Body of pancreas (tissue), 4 donors: ENCODE results near the gene WWOX.

Experiments used
- CTCF ChIP-seq, 7 experiments: fragments of 450-650 bp in 4 of 7; fragments of 200-600 bp in 3 of 7; sonication (generic) in 3 of 7; IDR thresholded peaks; one replicate each; pipeline ENCODE4 v1.5.1; 2016 to 2019; ENCODE audit warnings: antibody characterized with exemption in 7 of 7
- POLR2A ChIP-seq, 3 donors: fragments of 450-650 bp; IDR thresholded peaks; one replicate each; pipeline ENCODE4 v1.6.1; 2016; ENCODE audit warnings: antibody characterized with exemption in 3 of 3, mild to moderate bottlenecking in 2 of 3

GRCh38 chr16:78405833-78406232, 306.4 kb downstream of the WWOX start:
- TF ChIP-seq CTCF (IDR thresholded peaks at IDR 0.05), result no peak
- no peak for TF ChIP-seq POLR2A (IDR thresholded peaks at IDR 0.05)
